Bronchial epithelial cell (primary cell): ENCODE data around the gene TAX1BP1. TPM values are rescaled to one million over a fixed set of nuclear protein-coding genes. Genes with fewer than 3 reads are reported as not detected.

Experiments
- DNase-seq: peaks from one replicate; pipeline ENCODE4 v3.0.0-alpha.2; 2010; ENCODE audit warnings: low read depth
- FAIRE-seq: peaks from 2 replicates; lab custom pipeline; 2011; peaks lifted over from hg19 to GRCh38; lab: Jason Lieb, UNC
- H3K27me3 ChIP-seq: 2 replicates; pipeline ENCODE4 v1.5.1; 2011; ENCODE audit warnings: low read length; ENCODE audit not compliant: control insufficient read depth, insufficient read depth
- H3K36me3 ChIP-seq: 2 replicates; pipeline ENCODE4 v1.5.1; 2011; ENCODE audit warnings: low read length; ENCODE audit not compliant: control insufficient read depth, insufficient read depth
- H3K4me3 ChIP-seq: 2 replicates; pipeline ENCODE4 v1.5.1; 2011; ENCODE audit warnings: mild to moderate bottlenecking, low read depth, low read length, control low read depth
- CTCF ChIP-seq: IDR thresholded peaks from 2 replicates; pipeline ENCODE4 v1.5.1; 2011; ENCODE audit warnings: mild to moderate bottlenecking, moderate library complexity, low read length, control low read depth, inconsistent platforms; ENCODE audit not compliant: insufficient read depth, severe bottlenecking
- total RNA-seq: library from RNA; depleted of rRNA; stranded (reverse); fragments of >200 nt; gene quantifications from 2 replicates; pipeline ENCODE4 v1.2.1, GENCODE V29; 2014

Gene TAX1BP1
- total RNA-seq, 1 donor from 2014 or later, result 92.1 TPM

DNA sequence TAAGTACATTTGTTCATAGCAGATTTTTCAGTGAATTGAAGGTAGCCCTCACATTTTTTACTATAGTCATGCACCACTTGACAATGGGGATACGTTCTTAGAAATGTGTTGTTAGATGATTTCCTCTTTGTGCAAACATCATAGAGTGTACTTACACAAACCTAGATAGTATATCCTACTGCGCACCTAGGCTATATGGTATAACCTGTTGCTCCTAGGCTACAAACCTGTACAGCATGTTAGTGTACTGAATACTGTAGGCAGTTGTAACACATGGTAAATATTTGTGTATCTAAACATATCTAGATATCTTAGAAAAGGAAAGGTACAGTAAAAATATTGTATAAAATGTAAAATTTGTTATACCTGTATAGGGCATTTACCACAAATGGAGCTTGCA lies 41.2 kb downstream of the TAX1BP1 start:
- peaks cover 2% of the 10 kb centered on the region for H3K36me3 ChIP-seq
- no peak for FAIRE-seq
- no peaks in the 10 kb centered on the region for H3K27me3 ChIP-seq
- H3K4me3 ChIP-seq, result no peak overlapping the region
- no peak for DNase-seq
- TF ChIP-seq CTCF, result no peak

DNA sequence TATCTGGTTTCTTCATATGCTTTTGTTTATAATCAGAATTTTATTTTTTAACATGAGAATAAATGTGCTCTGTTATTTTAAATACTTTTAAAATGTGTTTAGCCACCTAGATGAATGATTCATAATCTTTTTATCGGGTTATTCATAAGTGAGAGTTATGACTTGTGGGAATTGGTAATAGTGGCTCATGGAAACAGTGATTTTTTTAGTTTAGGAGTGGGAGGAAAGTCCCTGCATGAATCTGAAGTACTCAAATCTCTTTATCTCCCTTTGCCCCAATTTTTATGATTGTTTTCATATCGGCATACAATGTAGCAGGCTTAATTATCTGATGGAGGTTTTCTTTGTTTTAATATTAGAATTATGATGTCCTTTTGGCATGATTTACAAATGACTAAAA lies 42.9 kb downstream of the TAX1BP1 start:
- no peak for TF ChIP-seq CTCF
- peaks cover 4% of the 10 kb centered on the region for H3K36me3 ChIP-seq
- no peak overlapping the region for H3K4me3 ChIP-seq
- no peak for FAIRE-seq
- peak; percentile 71 for DNase-seq
- H3K27me3 ChIP-seq, result no peaks in the 10 kb centered on the region

- FAIRE-seq, result no peak
- Histone ChIP-seq H3K36me3 (peaks cover 5% of the 10 kb centered on the region), H3K4me3 (no peak overlapping the region), H3K27me3 (no peaks in the 10 kb centered on the region)
- DNase-seq, result peak; percentile 92
- TF ChIP-seq CTCF, result peak; percentile 35
Measured at GRCh38 chr7:27784399-27785053, 44.6 kb downstream of the TAX1BP1 start.

DNA sequence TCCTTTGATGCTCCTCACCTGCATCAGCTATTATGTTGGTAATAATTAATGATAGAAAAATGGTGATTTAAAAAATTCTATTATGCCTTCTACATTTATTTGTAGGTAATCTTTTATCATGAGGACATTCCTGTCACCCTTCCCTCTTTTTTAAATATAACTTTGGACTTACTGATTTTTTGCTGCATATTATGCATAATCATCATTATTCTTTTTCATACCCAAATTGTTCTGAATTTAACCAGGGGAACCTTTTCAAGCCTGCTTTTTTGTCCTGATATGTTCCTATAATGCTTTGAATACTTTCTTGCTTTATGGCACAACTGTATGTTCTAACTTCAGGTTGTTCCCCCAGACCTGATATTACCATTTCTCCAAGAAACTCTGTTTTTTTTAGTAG lies 48.5 kb downstream of the TAX1BP1 start:
- peaks cover 10% of the 10 kb centered on the region for H3K36me3 ChIP-seq
- H3K27me3 ChIP-seq, result no peaks in the 10 kb centered on the region
- DNase-seq (no peak), FAIRE-seq (no peak)
- H3K4me3 ChIP-seq, result no peak overlapping the region
- TF ChIP-seq CTCF, result no peak

DNA sequence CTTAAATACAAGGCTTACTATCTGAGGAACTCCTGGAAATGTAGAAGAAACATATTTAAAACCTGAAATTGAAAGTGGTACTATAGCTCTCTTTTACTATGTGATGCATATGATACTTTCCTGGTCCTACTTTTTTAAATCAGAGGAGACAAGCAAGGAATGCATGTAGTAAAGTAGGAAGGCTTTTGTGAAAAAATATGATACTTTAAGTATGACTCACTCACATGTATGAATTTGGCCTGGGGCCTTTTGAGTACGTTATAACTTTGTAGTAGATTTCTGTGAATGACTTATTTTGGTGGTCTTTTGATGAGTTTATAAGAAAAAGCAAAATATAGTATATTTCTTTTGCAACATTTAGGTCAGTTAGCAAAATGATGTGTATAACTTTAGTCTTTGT lies 53.8 kb downstream of the TAX1BP1 start:
- FAIRE-seq (no peak), DNase-seq (peak; percentile 56)
- Histone ChIP-seq H3K27me3 (no peaks in the 10 kb centered on the region), H3K36me3 (peaks cover 10% of the 10 kb centered on the region), H3K4me3 (no peak overlapping the region)
- TF ChIP-seq CTCF, result no peak

DNA sequence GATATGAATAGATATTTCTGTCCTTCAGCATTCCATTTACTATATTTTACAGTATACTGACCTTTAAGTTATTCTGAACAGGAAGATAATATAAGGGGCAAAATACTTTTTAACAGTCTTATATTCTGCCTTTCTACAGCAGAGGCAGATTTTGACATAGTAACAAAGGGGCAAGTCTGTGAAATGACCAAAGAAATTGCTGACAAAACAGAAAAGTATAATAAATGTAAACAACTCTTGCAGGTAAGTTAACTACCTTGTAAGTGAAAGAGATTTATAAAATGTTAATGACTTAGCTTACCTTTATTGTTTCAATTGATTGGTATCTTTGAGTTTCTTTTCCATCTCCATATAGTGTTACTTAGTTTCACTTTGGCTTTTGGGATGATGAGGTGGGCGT lies 56.0 kb downstream of the TAX1BP1 start:
- TF ChIP-seq CTCF, result no peak
- FAIRE-seq (no peak), DNase-seq (no peak)
- Histone ChIP-seq H3K27me3 (no peaks in the 10 kb centered on the region), H3K4me3 (no peak overlapping the region), H3K36me3 (peaks cover 9% of the 10 kb centered on the region)
